Ovary (tissue), 9 donors: ENCODE results near the gene HIVEP3. TPM values are rescaled to one million over a fixed set of nuclear protein-coding genes. Genes with fewer than 3 reads are reported as not detected.

Experiments
- DNase-seq, 5 donors: peaks; one replicate each; pipeline ENCODE4 v3.0.0-alpha.2; 2019 to 2020
- H3K27ac ChIP-seq, 2 donors: fragments of 200-600 bp; one replicate each; pipeline versions ENCODE4 v1.5.1 to v1.8.0; 2019 to 2022
- H3K27me3 ChIP-seq: fragments of 200-600 bp; one replicate; pipeline ENCODE4 v1.8.0; 2022
- H3K36me3 ChIP-seq: fragments of 200-600 bp; sonication (generic); one replicate; pipeline ENCODE4 v1.5.1; 2019
- H3K4me1 ChIP-seq: one replicate; pipeline ENCODE4 v1.8.1; 2013; ENCODE audit warnings: mild to moderate bottlenecking, moderate library complexity; ENCODE audit not compliant: insufficient read depth
- H3K4me3 ChIP-seq: fragments of 200-600 bp; sonication (generic); one replicate; pipeline ENCODE4 v1.5.1; 2017
- H3K9me3 ChIP-seq, 2 donors: fragments of 200-600 bp in 1 of 2; sonication (generic) in 1 of 2; one replicate each; pipeline versions ENCODE4 v1.5.1 to v1.8.1; 2013 to 2019; ENCODE audit warnings: mild to moderate bottlenecking in 1 of 2, moderate library complexity in 1 of 2
- EP300 ChIP-seq: sonication (generic); formaldehyde crosslinking; IDR thresholded peaks from one replicate; pipeline ENCODE4 v1.6.1; 2017; ENCODE audit warnings: antibody characterized with exemption
- POLR2A ChIP-seq: fragments of 450-650 bp; IDR thresholded peaks from one replicate; pipeline ENCODE4 v1.6.1; 2017; ENCODE audit warnings: antibody characterized with exemption, mild to moderate bottlenecking, moderate library complexity
- WGBS, 3 donors: extraction: QIAGEN DNeasy Blood & Tissue Kit in 1 of 3; methylation state at CpG; one replicate each; pipeline versions ENCODE4 v1.1.5 to v1.1.7; 2013 to 2017; 5-methylcytosine and 5-hydroxymethylcytosine counted together
- intact Hi-C, 4 donors: fragments of 100-400 bp; cut with DNase I; formaldehyde crosslinking; loops; one replicate each; pipeline versions ENCODE4 v1.11.0 to v1.15.1; 2022 to 2023
- polyA plus RNA-seq, 2 donors: library from polyadenylated mRNA; stranded (reverse); fragments of 200-250 nt in 1 of 2; fragments of 350-450 nt in 1 of 2; fragmentation: Illumina TruSeq in 1 of 2; extraction: RNeasy Lipid Tissue Mini Kit (QIAGEN cat#74804) in 1 of 2; gene quantifications; one replicate each; pipeline ENCODE4 v1.2.3, GENCODE V29; 2013 to 2014
- total RNA-seq, 7 donors: library from RNA; depleted of rRNA in 2 of 7; stranded (reverse); fragments of >200 nt in 2 of 7; fragmentation: NEBNext Ultra II Directional in 3 of 7; extraction: Animal tissue kit (Norgen Biotek cat#: 25700) in 3 of 7; gene quantifications; one replicate each; pipeline versions ENCODE4 v1.1.0 to v1.2.4, GENCODE V29; 2016 to 2023
- TF ChIP-seq, protein P1 (sequence below), 3 donors: fragments of 450-650 bp in 2 of 3; fragments of 200-600 bp in 1 of 3; IDR thresholded peaks; one replicate each; pipeline versions ENCODE4 v1.5.1 to v1.8.0; 2016 to 2022; ENCODE audit warnings: antibody characterized with exemption in 3 of 3, mild to moderate bottlenecking in 1 of 3
- donor health status: DM: no; HTN: no; CAD: no; lungs with moderate emphysema.
- donor health status: DM: no; HTN: no; CAD: no.
- donor health status: Bipolar disorder and iron deficiency.
- donor health status: DM: yes; HTN: yes; CAD: no.
- donor health status: DM: no; HTN: no; CAD: no.
- donor health status: DM: yes; HTN: yes; CAD: no.

The HIVEP3 gene
- total and polyA plus RNA-seq, 9 donors, result 3.0 to 7.5 (median 5.2) TPM

DNA sequence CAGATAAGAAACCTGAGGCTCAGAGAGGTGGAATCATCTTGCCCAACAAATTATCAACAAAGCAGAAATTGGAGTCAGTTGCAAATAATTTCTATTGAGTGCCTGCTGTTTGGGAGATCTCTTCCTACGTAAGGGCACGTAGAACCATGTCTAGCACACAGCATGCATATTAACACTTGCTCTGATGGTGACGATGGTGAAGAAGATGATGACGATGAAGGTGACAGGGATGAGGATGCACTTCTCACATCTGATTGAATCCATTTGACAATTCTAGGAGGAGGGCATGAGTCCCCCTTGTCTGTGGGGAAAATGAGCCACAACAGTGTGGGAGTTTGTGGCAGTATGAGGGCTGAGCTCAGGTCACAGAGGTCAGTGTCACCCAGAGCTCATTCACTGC is 183.6 kb downstream of the HIVEP3 start:
- no peaks in the 10 kb centered on the region for H3K9me3 ChIP-seq
- no peaks in the 10 kb centered on the region for H3K4me1 ChIP-seq
- H3K4me3 ChIP-seq, result no peak overlapping the region
- TF ChIP-seq, protein P1, sequence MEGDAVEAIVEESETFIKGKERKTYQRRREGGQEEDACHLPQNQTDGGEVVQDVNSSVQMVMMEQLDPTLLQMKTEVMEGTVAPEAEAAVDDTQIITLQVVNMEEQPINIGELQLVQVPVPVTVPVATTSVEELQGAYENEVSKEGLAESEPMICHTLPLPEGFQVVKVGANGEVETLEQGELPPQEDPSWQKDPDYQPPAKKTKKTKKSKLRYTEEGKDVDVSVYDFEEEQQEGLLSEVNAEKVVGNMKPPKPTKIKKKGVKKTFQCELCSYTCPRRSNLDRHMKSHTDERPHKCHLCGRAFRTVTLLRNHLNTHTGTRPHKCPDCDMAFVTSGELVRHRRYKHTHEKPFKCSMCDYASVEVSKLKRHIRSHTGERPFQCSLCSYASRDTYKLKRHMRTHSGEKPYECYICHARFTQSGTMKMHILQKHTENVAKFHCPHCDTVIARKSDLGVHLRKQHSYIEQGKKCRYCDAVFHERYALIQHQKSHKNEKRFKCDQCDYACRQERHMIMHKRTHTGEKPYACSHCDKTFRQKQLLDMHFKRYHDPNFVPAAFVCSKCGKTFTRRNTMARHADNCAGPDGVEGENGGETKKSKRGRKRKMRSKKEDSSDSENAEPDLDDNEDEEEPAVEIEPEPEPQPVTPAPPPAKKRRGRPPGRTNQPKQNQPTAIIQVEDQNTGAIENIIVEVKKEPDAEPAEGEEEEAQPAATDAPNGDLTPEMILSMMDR (IDR thresholded peaks at IDR 0.05), result no peak
- TF ChIP-seq EP300 (no peak), POLR2A (no peak)
- DNase-seq, result no peak
- no peaks in the 10 kb centered on the region for H3K27me3 ChIP-seq
- H3K36me3 ChIP-seq, result no peaks in the 10 kb centered on the region
- no peak overlapping the region for H3K27ac ChIP-seq
- WGBS, 3 donors, result 93 to 96% (median 94%) methylated on average over 4 of the region's 4 CpGs
- intact Hi-C loops, result no loop called here

DNA sequence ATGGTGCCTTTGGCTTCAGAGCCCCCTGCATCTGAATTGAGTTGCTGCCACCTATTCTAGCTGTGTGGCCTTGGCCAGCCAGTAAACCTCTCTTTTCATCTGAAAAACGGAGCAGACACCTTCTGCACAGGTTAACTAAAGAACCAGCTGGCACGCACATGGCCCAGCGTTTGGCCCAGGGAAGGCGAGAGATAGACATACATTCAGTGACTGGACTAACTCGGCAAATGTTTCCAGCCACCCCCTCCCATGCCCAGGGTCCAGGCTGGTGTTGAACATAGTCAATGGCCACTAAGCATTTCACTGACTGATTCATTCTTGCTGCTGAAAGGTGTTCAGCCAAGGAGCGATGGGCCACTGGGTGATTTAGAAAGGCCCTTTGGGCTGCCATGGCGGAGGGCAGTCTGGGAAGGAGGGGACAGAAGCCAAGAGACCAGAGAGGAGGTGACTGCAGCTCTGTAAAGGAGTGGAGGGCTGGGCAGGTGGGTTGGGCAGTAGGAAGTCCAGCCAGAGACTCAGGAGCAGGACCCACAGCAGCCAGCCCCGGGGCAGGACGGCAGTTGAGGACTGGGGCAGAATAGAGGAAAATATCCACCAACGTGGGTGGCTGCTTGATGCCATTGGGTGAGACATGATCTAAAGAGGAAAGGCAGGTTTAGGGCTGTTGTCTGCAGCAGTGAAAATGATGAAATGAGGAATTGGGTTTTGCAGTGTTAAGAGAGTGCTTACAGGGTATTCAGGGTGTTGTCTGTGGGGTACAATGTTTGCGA is 184.3 kb downstream of the HIVEP3 start:
- DNase-seq, result no peak
- intact Hi-C loops, result loop anchor here in 1 of 4 donors (1.0 kb wide), 1 partner anchor 287 kb away; no protein-coding TSS in a partner anchor
- H3K27me3 ChIP-seq, result no peaks in the 10 kb centered on the region

DNA sequence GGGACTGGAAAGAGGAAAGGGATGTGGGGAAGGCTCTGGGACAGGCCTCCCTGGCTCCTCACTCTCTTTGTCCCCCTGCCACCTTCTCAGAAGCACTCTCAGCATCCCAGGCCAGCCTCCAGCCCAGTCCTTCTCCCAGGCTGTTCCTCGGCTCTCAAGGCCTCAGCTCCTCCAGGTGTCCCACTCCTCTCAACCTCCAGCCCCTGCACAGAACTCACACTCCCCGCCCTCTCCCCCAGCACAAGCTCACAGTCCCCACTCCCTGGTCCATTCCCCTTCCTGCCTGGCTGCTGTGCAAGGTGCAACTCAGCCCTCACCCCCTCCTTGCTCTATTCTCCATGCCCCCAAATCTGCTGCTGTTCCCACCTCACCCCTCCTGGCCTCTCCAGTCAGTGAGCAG is 185.0 kb downstream of the HIVEP3 start:
- 84 to 96% (median 94%) methylated on average over 2 of the region's 2 CpGs for WGBS, 3 donors
- intact Hi-C loops, result loop anchor here in 1 of 4 donors (1.0 kb wide), 1 partner anchor 286 kb away; no protein-coding TSS in a partner anchor
- TF ChIP-seq, protein P1 (IDR thresholded peaks at IDR 0.05), result no peak
- TF ChIP-seq POLR2A (no peak), EP300 (no peak)
- Histone ChIP-seq H3K9me3 (no peaks in the 10 kb centered on the region), H3K4me3 (no peak overlapping the region), H3K27me3 (no peaks in the 10 kb centered on the region), H3K27ac (no peak overlapping the region), H3K4me1 (no peaks in the 10 kb centered on the region), H3K36me3 (no peaks in the 10 kb centered on the region)
- DNase-seq, result no peak

More for the DNA sequence above, 184.3 kb downstream of the HIVEP3 start:
- Histone ChIP-seq H3K4me3 (no peak overlapping the region), H3K36me3 (no peaks in the 10 kb centered on the region), H3K27ac (no peak overlapping the region), H3K9me3 (no peaks in the 10 kb centered on the region), H3K4me1 (no peaks in the 10 kb centered on the region)
- WGBS, 3 donors, result 88 to 95% (median 90%) methylated on average over 11 of the region's 11 CpGs
- TF ChIP-seq, protein P1 (IDR thresholded peaks at IDR 0.05), result no peak
- TF ChIP-seq POLR2A (no peak), EP300 (no peak)

DNA sequence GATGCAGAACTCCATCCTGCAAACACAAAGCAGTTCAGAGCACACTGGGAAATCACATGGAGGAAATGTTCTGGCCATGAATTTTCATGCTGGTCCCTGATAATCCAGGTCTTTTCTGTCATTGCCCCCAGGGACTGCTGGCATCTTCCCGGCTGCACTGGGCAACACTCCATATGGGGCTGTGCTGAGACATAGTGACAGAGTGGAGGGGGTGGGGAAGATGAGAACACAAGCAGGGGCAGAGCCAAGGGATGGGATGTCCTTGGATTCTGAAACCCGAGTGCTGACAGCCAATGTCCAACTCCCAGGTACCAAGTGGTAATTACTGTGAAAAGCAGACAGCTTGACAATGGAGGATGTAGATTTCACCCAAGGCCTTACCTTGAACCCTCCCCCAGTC is 185.7 kb downstream of the HIVEP3 start:
- Histone ChIP-seq H3K36me3 (no peaks in the 10 kb centered on the region), H3K27ac (no peak overlapping the region), H3K9me3 (no peaks in the 10 kb centered on the region), H3K27me3 (no peaks in the 10 kb centered on the region), H3K4me1 (no peaks in the 10 kb centered on the region), H3K4me3 (no peak overlapping the region)
- TF ChIP-seq, protein P1 (IDR thresholded peaks at IDR 0.05), result no peak
- TF ChIP-seq POLR2A (no peak), EP300 (no peak)
- intact Hi-C loops, result no loop called here
- no peak for DNase-seq
- 54 to 68% (median 66%) methylated on average over 2 of the region's 2 CpGs for WGBS, 3 donors
